Diencephalon (tissue), 1 donor: ENCODE data around the gene GABRB1. TPM values are rescaled to one million over a fixed set of nuclear protein-coding genes. Genes with fewer than 3 reads are reported as not detected.

Source experiments
- total RNA-seq: library from RNA; depleted of rRNA; stranded (reverse); fragments of >200 nt; gene quantifications from one replicate; pipeline ENCODE4 v1.2.3, GENCODE V29; 2014

GABRB1 gene
- 120 TPM for total RNA-seq

GRCh38 chr4:47031011-47031678 lies at the start of gene GABRB1:
Gene GABRB1, plus strand, starts transcription at chr4:47031567.

GRCh38 chr4:46993075-46994006 lies 38.0 kb upstream of the GABRB1 start, which contains the start of gene GABRA4:
Gene GABRA4, minus strand, starts transcription at chr4:46993581. Its CDS starts 157 bp downstream, at chr4:46993424.

GRCh38 chr4:47463235-47463956 lies 432.0 kb downstream of the GABRB1 start, which contains the start of gene COMMD8:
Gene COMMD8, minus strand, starts transcription at chr4:47463702. Its CDS starts 51 bp downstream, at chr4:47463651.

Other genes starting within 250 kb of the GABRB1 start
- not detected for gene COX7B2, start 122.3 kb upstream of the GABRB1 start, total RNA-seq
- 19.1 TPM for gene GABRA4, start 38.0 kb upstream of the GABRB1 start, total RNA-seq